GM18499 (cell line): ENCODE results near the gene CSNK1G1.
"Not testable (repeated sequence)": the region's sequence is repeated elsewhere in the genome, so short reads cannot be mapped to it uniquely, and the experiment has no call there.

Source experiments
- ATAC-seq: cut with Tn5 transposase; IDR thresholded peaks from one replicate; pipeline ENCODE4 v1.9.1; 2021; ENCODE audit warnings: moderate number of reproducible peaks; ENCODE audit not compliant: insufficient read depth, unreplicated experiment

The CSNK1G1 gene

DNA sequence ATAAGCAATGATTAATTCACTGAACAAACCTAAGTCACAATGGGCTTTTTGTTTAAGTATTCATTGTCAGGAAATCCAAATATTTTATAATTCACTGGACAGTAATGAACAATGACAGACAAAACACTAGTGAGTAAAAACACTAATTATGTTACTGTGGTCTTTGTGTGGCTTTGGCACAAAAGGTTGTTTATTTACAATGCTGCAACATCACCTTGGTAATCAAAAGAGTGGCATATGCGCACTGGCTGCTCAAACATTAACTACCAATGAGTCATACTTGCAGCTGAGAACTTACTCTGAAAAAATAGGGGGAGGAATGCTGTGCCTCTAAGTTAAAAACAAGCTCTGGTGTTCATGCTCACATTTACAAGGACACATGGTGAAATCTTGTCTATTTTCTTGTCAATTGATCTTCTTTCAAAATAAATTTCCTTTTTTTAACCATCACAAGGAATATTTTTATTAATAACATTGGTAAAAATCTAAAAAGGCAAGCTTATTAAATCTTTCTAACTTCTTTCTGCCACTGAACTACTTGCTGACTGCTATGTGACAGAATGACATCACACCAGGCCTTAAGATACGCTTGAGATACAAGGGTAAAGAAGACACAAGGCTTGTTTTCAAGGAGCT is 107.9 kb downstream of the CSNK1G1 start:
- ATAC-seq: no peak

GRCh38 chr15:64247535-64247905 is 108.5 kb downstream of the CSNK1G1 start:
- no peak for ATAC-seq

DNA sequence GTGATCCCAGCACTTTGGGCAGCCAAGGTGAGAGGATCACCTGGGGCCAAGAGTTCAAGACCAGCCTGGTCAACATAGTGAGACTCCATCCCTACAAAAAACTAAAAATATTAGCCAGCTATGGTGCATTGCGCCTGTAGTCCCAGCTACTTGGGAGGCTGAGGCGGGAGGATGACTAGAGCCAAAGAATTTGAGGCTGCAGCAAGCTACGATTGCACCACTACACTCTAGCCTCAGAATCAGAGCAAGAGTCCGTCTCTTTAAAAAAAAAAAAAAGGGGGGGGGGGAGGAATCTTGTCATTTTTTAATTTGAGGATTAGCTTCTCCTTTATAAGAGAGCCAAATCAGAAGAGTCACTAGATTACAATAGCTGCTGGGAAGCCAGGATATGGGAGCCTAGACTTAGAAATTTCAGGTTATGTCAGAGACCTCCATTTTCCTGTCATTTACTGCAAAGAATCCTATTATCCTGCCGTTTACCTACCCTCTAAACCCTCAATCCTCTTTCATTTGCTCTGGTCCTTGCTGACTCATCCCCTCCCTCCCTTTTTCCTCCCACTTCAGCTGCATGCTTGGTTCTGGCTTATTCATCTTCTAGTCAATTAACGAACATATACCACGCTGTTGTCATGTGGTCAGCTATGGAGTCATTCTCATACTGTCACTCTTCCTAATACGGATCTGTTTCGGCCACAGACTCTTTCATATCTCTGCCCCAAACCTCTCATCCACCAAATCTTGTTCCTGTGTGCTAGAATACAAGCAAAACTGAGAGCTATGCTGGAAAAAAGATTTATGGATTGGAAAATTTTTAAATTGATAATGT is 109.4 kb downstream of the CSNK1G1 start:
- ATAC-seq: peak; percentile 82

GRCh38 chr15:64245405-64245804 is 110.6 kb downstream of the CSNK1G1 start:
- ATAC-seq: no peak

- no peak for ATAC-seq
These were observed 118.3 kb downstream of the CSNK1G1 start for GRCh38 chr15:64237677-64238076.

GRCh38 chr15:64236156-64236894 is 119.6 kb downstream of the CSNK1G1 start:
- ATAC-seq: no peak

- ATAC-seq: no peak
These were observed 120.4 kb downstream of the CSNK1G1 start for GRCh38 chr15:64235552-64235951.

DNA sequence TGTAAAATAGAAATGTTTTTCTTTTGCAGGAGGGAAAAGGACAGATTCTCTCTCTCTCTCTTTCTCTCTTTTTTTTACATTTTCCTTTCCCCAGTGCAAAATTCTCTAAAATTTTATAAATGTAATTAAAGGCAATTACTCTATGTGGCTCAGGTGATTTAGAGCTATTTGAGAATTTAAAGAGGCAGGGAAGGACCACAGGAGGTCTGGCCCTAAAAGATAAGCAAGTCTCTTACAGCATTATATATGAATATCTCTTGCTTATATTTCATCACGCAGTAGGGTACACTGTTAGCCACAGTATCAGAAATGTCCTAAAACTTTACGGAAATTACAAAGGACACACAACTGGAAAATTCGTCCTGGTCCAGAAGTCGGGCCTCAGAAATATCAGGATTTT is 122.7 kb downstream of the CSNK1G1 start:
- no peak for ATAC-seq

DNA sequence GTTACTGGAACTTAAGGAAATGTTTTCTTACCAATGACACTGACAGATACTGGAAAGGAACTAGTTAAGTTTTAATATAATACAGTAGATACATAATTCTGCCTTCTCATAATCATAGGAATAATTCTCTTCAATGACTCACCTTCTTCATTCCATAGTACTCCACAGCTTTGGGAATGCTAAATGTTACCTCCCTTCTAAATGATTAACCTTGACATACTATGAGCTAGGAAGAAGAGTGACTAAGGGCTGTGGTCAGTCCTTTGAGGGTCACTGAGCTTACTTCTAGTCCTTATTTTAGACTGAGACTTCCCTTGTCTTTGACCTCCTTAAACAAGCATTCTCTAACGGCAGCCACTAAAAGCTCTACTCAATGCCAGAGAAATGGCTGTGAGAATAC is 123.6 kb downstream of the CSNK1G1 start:
- ATAC-seq: no peak

GRCh38 chr15:64229129-64229724 is 126.7 kb downstream of the CSNK1G1 start:
- ATAC-seq: no peak

DNA sequence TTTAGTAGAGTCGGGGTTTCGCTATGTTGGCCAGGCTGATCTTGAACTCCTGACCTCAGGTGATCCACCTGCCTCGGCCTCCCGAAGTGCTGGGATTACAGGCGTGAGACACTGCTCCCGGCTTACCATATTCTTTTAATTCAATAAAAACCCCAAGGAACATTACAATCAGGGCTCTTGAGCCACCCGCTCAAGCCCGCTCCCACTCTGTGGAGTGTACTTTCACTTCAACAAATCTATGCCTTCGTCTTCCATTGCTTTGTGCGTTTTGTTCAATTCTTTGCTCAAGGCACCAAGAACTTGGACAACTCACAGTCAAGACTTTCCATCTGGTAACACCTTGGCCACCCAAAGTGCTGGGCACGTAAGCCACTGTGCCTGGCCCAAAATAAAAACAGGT is 130.2 kb downstream of the CSNK1G1 start:
- no peak for ATAC-seq

DNA sequence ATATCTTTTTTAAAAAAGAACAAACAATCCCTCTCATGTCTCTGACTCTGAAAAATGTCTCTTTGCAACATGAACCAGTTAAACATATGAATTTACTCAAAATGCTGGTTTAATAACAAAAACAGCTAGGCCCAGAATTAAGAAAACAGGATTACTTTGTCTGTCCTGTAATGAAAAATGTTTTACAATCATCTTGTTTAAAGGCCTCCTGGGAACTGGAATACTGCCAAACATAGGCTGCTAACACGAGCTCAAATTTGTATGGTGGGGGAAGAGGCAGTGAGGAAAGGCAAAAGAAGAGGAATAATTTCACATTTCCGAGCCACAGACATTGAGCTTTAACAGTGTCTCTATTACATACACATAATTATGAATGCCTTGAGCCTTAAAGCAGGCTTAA is 131.5 kb downstream of the CSNK1G1 start:
- ATAC-seq: no peak

DNA sequence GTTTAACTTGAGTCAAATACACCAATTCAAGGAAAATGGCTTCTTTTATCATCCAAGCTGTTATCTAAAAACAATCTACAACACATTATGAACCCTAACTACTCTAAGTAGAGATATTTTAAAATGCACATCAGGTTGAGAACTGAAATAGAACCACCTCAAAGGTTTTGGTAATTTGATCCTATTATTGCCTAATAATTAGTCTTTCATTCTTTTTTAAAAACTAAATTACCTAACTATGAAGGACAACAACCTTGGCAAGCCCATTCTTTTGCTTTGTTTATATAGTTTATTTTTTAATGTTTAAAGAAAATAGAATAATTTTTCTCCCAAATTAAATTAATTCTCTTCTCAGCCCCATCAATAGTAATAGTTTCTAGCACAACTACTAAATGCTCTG is 132.1 kb downstream of the CSNK1G1 start:
- no peak for ATAC-seq

DNA sequence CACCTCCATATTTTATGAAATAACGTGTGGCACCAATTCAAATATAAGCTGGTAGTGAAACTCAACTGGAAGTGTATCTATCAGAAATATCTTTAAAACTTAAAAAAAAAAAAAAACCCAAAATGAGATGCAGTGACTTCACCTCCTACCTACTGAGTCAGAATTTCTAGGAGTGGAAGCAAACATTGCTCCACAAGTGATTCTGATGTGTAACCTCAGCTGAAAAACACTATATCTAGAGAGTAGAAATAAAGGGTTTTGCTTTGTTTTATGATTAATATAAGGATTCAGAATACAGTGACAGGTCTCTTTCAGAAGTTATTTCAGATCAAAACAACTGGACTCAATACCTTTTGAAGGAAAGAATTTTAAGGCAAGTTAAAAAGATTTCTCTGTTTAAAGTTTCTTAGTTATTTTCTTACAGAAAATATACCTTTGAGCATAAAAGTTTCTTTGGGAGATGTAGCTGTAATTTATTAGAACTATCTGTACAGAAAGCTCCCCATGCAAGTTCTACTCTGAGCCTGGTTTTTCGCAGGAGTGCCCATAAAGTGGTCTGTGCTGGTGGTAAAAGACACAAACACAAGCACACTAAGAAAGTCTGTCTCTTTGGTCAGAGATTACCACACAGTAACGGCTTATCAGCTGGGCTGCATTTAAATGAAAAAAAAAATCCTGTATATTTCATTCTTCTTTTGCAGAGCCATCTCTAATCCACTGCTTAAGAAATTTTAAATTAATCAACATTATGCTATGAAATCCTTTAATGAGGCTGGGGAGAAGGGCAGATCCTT is 133.2 kb downstream of the CSNK1G1 start:
- ATAC-seq: no peak

GRCh38 chr15:64221911-64222310 is 134.1 kb downstream of the CSNK1G1 start:
- ATAC-seq: not testable (repeated sequence)

- ATAC-seq: not testable (repeated sequence)
These were observed 138.6 kb downstream of the CSNK1G1 start for GRCh38 chr15:64217429-64217750.

- ATAC-seq: no peak
These were observed 139.1 kb downstream of the CSNK1G1 start for GRCh38 chr15:64216730-64217428.

DNA sequence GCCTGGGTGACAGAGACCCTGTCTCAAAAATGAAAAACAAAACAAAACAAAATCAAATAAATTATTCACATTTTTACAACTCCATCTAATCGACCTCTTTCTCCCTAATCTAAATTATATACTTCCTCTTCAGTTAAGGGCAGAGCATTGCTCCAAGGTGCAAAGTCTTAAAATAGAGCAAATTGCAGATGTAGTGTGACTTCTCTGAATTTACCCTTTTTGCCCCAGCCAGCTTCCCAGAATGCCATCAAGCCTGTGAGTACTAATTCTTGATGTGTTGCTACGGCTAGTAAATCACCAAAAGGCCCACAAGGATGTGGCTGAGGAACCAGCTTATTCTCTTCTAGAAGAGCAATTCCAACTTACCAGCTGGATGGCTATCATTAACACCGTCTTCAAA is 139.8 kb downstream of the CSNK1G1 start:
- no peak for ATAC-seq

DNA sequence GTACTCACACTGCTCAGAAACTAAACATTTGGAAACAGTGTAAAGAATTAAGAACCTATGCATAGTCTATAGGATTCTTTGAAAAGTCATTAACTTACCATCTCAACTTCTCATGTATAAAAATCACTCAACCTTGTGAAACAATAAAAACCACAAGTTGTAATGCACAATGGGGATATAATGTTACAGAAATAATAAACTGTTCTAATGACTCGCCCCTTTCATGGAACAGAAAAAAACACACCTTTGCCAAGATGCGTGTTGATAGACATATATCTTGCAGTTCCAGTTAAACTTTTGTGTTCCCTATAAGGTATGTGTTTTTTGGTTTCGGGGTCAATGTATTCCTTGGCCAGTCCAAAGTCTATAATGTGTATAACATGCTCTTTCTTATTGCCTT is 142.3 kb downstream of the CSNK1G1 start:
- no peak for ATAC-seq

GRCh38 chr15:64211696-64212095 is 144.3 kb downstream of the CSNK1G1 start:
- no peak for ATAC-seq
